K562 (cell line): Measurements from ENCODE around the gene TMEM273. TPM values are rescaled to one million over a fixed set of nuclear protein-coding genes. Genes with fewer than 3 reads are reported as not detected.

Experiments
- EWSR1 ChIP-seq: fragments of 450-650 bp; IDR thresholded peaks from 2 replicates; pipeline ENCODE4 v1.6.1; 2018; ENCODE audit warnings: borderline replicate concordance, mild to moderate bottlenecking, low read depth, moderate library complexity; ENCODE audit not compliant: partially characterized antibody
- FOS ChIP-seq: IDR thresholded peaks from 3 replicates; pipeline ENCODE4 v1.6.1; 2011; ENCODE audit not compliant: insufficient read length; ENCODE audit errors: extremely low read depth
- FUS ChIP-seq: fragments of 200-400 bp; formaldehyde crosslinking; optimal IDR thresholded peaks from 2 replicates; pipeline ENCODE3; 2017; ENCODE audit warnings: low read depth, low read length
- HDGF ChIP-seq: fragments of 450-650 bp; IDR thresholded peaks from 2 replicates; pipeline ENCODE4 v1.6.1; 2016
- HLTF ChIP-seq: fragments of 450-650 bp; IDR thresholded peaks from 2 replicates; pipeline ENCODE4 v1.6.1; 2016
- MEF2A ChIP-seq: IDR thresholded peaks from 2 replicates; pipeline ENCODE4 v1.6.1; 2011; ENCODE audit warnings: low read depth, mild to moderate bottlenecking, low read length, moderate library complexity; ENCODE audit not compliant: control insufficient read depth
- NELFE ChIP-seq: IDR thresholded peaks from 2 replicates; pipeline ENCODE4 v1.6.1; 2011; ENCODE audit warnings: mild to moderate bottlenecking; ENCODE audit not compliant: insufficient read depth, insufficient read length
- POLR2A ChIP-seq: fragments of 450-650 bp; conservative IDR thresholded peaks from 2 replicates; pipeline ENCODE4 v1.6.1; 2016
- RBBP5 ChIP-seq: fragments of 200-600 bp; sonication (generic); IDR thresholded peaks from 2 replicates; pipeline ENCODE4 v1.6.1; 2012; ENCODE audit warnings: borderline replicate concordance, mild to moderate bottlenecking, low read length, control low read depth, inconsistent platforms; ENCODE audit not compliant: insufficient read depth, poor library complexity, severe bottlenecking
- SREBF2 ChIP-seq: sonication (generic); formaldehyde crosslinking; IDR thresholded peaks from 2 replicates; pipeline ENCODE4 v1.4.0; 2020; ENCODE audit warnings: mild to moderate bottlenecking, missing genetic modification reagents
- TBP ChIP-seq: optimal IDR thresholded peaks from 2 replicates; pipeline ENCODE3; 2011; ENCODE audit warnings: low read depth, low read length, improper control_type of control experiment
- THAP12 ChIP-seq: fragments of 250-450 bp; sonication (Bioruptor Pico); IDR thresholded peaks from 2 replicates; pipeline ENCODE4 v1.9.0; 2021; ENCODE audit warnings: mild to moderate bottlenecking, inconsistent platforms
- THRB ChIP-seq: fragments of 450-650 bp; formaldehyde crosslinking; conservative IDR thresholded peaks from 2 replicates; pipeline ENCODE4 v1.4.0; 2022; ENCODE audit warnings: mild to moderate bottlenecking, missing genetic modification characterization
- UBTF ChIP-seq, 2 experiments: IDR thresholded peaks; 2 replicates each; pipeline ENCODE4 v1.6.1; 2012; ENCODE audit warnings: improper control_type of control experiment in 2 of 2, low read depth in 2 of 2, low read length in 2 of 2, borderline replicate concordance in 1 of 2
- ZC3H4 ChIP-seq: sonication (generic); formaldehyde crosslinking; IDR thresholded peaks from 2 replicates; pipeline ENCODE4 v1.9.0; 2021; ENCODE audit warnings: missing genetic modification reagents, borderline replicate concordance
- ZHX1 ChIP-seq: fragments of 150-350 bp; conservative IDR thresholded peaks from 2 replicates; pipeline ENCODE4 v1.6.1; 2014; ENCODE audit warnings: low read length
- ZNF436 ChIP-seq: fragments of 250-450, 450-650 bp; sonication (Bioruptor Pico); formaldehyde crosslinking; IDR thresholded peaks from 2 replicates; pipeline ENCODE4 v1.7.0; 2020; ENCODE audit warnings: mild to moderate bottlenecking
- ZNF444 ChIP-seq: fragments of 250-450 bp; sonication (Bioruptor Pico); IDR thresholded peaks from 2 replicates; pipeline ENCODE4 v1.4.0; 2020; ENCODE audit warnings: mild to moderate bottlenecking, moderate library complexity
- ZNF561 ChIP-seq: fragments of 450-650 bp; formaldehyde crosslinking; conservative IDR thresholded peaks from 2 replicates; pipeline ENCODE4 v1.4.0; 2020; ENCODE audit warnings: mild to moderate bottlenecking, moderate library complexity
- ZNF57 ChIP-seq: fragments of 450-650 bp; formaldehyde crosslinking; IDR thresholded peaks from 2 replicates; pipeline ENCODE4 v1.4.0; 2020; ENCODE audit warnings: mild to moderate bottlenecking, moderate library complexity
- polyA plus RNA-seq, 8 experiments: library from polyadenylated mRNA; depleted of rRNA in 4 of 8; stranded (reverse) in 5 of 8; unstranded in 3 of 8; fragments of >200 nt; fragmentation: Nextera tagmentation in 2 of 8; fragmentation: Illumina TruSeq in 1 of 8; extraction: Ambion mirVana in 2 of 8; extraction: Trizol in 1 of 8; gene quantifications; 2 replicates each; pipeline versions ENCODE4 v1.2.1 to v1.2.3, GENCODE V29; 2011 to 2014; ENCODE audit warnings: inconsistent platforms in 1 of 8, missing spikeins in 1 of 8
- total RNA-seq, 7 experiments: library from RNA; depleted of rRNA in 6 of 7; stranded (reverse); fragments of >200 nt in 6 of 7; fragmentation: Illumina TruSeq in 2 of 7; extraction: Trizol in 2 of 7; gene quantifications; 2 replicates each; pipeline versions ENCODE4 v1.2.1 to v1.2.3, GENCODE V29; 2011 to 2021; ENCODE audit warnings: low replicate concordance in 1 of 7

The TMEM273 gene
- total and polyA plus RNA-seq, 9 of the 15 experiments (the other 6 are each of a cell fraction or from before 2014, with no cell fraction given): 39.2 to 131 (median 95.6) TPM

- TF ChIP-seq RBBP5 (peak; percentile 46), ZNF444 (CRISPR knock-in tag) (no peak), THRB (CRISPR knock-in tag) (no peak), FUS (no peak), TBP (peak; percentile 68), ZNF57 (no peak), HLTF (0 out of 2 replicates have a peak, but pooled peaks have one; percentile 35), UBTF (IDR thresholded peaks at IDR 0.05; ENCODE audit: borderline replicate concordance in 1 of 2, low read depth in 2 of 2, low read length in 2 of 2) (0 out of 4 replicates have a peak, but pooled peaks of 1 of the 2 experiments have one; percentile 25), FOS (no peak), THAP12 (CRISPR knock-in tag) (no peak), HDGF (peak; percentile 74; the same call in 1 of the 2 replicates), ZC3H4 (CRISPR knock-in tag) (no peak), SREBF2 (CRISPR knock-in tag) (no peak), ZNF561 (CRISPR knock-in tag) (no peak), POLR2A (peak; percentile 71), ZHX1 (no peak), ZNF436 (CRISPR knock-in tag) (no peak), NELFE (no peak), MEF2A (no peak), EWSR1 (no peak)
Observed at GRCh38 chr10:49187950-49188761, at the start of gene TMEM273 (continued).
